ENCODE results near the gene DNAJA3.

DNAJA3 gene

GRCh38 chr16:4472880-4473279, 47.2 kb downstream of the DNAJA3 start:
- no peak for DNase-seq (ENCODE audit: low read depth in 2 of 3, low spot score in 1 of 3)

GRCh38 chr16:4474192-4474961, 48.7 kb downstream of the DNAJA3 start, which contains the start of gene NMRAL1:
NMRAL1 (minus strand) TSS chr16:4474625; CDS start chr16:4474132, 493 bp downstream.
- peak; percentile 86 to 91 (median 86) for DNase-seq (ENCODE audit: low read depth in 2 of 3, low spot score in 1 of 3)

GRCh38 chr16:4475880-4476788, 50.5 kb downstream of the DNAJA3 start, which contains the start of gene HMOX2:
HMOX2 (plus strand) TSS chr16:4476398; CDS start chr16:4505525, 29,127 bp downstream.
- DNase-seq (ENCODE audit: low read depth in 2 of 3, low spot score in 1 of 3) = peak; percentile 88 to 95 (median 94)

GRCh38 chr16:4477966-4478365, 52.3 kb downstream of the DNAJA3 start:
- no peak for DNase-seq (ENCODE audit: low read depth in 2 of 3, low spot score in 1 of 3)

GRCh38 chr16:4481526-4481925, 55.9 kb downstream of the DNAJA3 start:
- DNase-seq (ENCODE audit: low read depth in 2 of 3, low spot score in 1 of 3) = no peak

- no peak for DNase-seq (ENCODE audit: low read depth in 2 of 3, low spot score in 1 of 3)
These were observed 56.3 kb downstream of the DNAJA3 start for GRCh38 chr16:4481963-4482362.

GRCh38 chr16:4486126-4486893, 60.6 kb downstream of the DNAJA3 start:
- DNase-seq (ENCODE audit: low read depth in 2 of 3, low spot score in 1 of 3) = no peak

GRCh38 chr16:4487955-4488498, 62.4 kb downstream of the DNAJA3 start:
- DNase-seq (ENCODE audit: low read depth in 2 of 3, low spot score in 1 of 3) = no peak

- no peak for DNase-seq (ENCODE audit: low read depth in 2 of 3, low spot score in 1 of 3)
These were observed 62.9 kb downstream of the DNAJA3 start for GRCh38 chr16:4488499-4488967.

GRCh38 chr16:4489030-4489429, 63.4 kb downstream of the DNAJA3 start:
- no peak for DNase-seq (ENCODE audit: low read depth in 2 of 3, low spot score in 1 of 3)

GRCh38 chr16:4491898-4492297, 66.2 kb downstream of the DNAJA3 start:
- DNase-seq (ENCODE audit: low read depth in 2 of 3, low spot score in 1 of 3) = no peak

- DNase-seq (ENCODE audit: low read depth in 2 of 3, low spot score in 1 of 3) = no peak
These were observed 69.2 kb downstream of the DNAJA3 start for GRCh38 chr16:4494746-4495490.

- no peak for DNase-seq (ENCODE audit: low read depth in 2 of 3, low spot score in 1 of 3)
These were observed 70.1 kb downstream of the DNAJA3 start for GRCh38 chr16:4495766-4496165.

GRCh38 chr16:4496305-4496704, 70.6 kb downstream of the DNAJA3 start:
- no peak for DNase-seq (ENCODE audit: low read depth in 2 of 3, low spot score in 1 of 3)

GRCh38 chr16:4498546-4499195, 73.0 kb downstream of the DNAJA3 start:
- no peak for DNase-seq (ENCODE audit: low read depth in 2 of 3, low spot score in 1 of 3)

GRCh38 chr16:4499196-4499555, 73.5 kb downstream of the DNAJA3 start:
- no peak for DNase-seq (ENCODE audit: low read depth in 2 of 3, low spot score in 1 of 3)

GRCh38 chr16:4500272-4500671, 74.6 kb downstream of the DNAJA3 start:
- no peak for DNase-seq (ENCODE audit: low read depth in 2 of 3, low spot score in 1 of 3)

- no peak for DNase-seq (ENCODE audit: low read depth in 2 of 3, low spot score in 1 of 3)
These were observed 75.4 kb downstream of the DNAJA3 start for GRCh38 chr16:4501071-4501478.

GRCh38 chr16:4505356-4506147, 79.9 kb downstream of the DNAJA3 start:
- DNase-seq (ENCODE audit: low read depth in 2 of 3, low spot score in 1 of 3) = peak; percentile 34 to 49 (median 39)
